Stimulated activated CD8-positive, alpha-beta memory T cell treated with anti-CD3 and anti-CD28 coated beads, Interleukin-4, amount 100 ng/mL, for 48 hours (primary cell): ENCODE data around the gene KIF25.
"Not testable (repeated sequence)": the region's sequence is repeated elsewhere in the genome, so short reads cannot be mapped to it uniquely, and the experiment has no call there.

ENCODE experiments used
- DNase-seq: peaks from one replicate; pipeline ENCODE4 v3.0.0-alpha.2; 2020

Gene KIF25

GRCh38 chr6:167996424-167997199, 859 bp upstream of the KIF25 start:
- no peak for DNase-seq

DNA sequence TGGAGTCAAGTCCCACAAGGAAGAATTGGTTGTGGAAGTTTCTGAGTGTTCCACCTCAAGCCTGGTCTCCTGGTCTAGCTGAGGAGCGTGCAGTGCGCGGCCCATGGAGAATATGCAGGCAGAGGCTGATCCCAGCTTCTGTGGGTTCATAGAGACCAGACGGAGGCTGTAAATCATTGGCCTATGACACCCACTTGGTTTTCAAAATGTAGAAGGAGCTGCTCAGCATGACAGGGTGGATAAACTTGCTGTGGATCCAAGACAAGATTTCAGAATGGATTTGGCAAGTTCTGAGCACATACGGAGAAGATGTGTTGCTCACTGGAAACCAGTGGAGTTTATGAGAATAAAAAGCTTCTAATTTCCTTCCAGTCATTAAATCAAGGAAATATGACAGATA, 744 bp downstream of the KIF25 start:
- DNase-seq, result no peak

GRCh38 chr6:168000198-168001028, 2.9 kb downstream of the KIF25 start:
- DNase-seq, result no peak

DNA sequence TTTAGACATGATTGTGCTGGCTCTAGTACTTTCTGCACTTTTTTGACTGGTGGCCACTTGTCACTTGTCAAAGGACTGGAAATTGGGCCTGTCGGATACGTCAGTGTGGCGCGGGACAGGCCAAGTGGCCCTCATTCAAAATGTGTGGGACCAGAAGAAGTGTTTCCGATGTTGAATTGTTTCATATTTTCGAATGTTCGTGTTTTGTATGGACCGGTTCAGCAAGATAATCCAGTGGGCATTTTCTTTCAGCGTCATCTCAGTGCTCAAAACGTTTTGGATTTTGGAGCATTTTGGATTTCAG, 3.5 kb downstream of the KIF25 start:
- no peak for DNase-seq

DNA sequence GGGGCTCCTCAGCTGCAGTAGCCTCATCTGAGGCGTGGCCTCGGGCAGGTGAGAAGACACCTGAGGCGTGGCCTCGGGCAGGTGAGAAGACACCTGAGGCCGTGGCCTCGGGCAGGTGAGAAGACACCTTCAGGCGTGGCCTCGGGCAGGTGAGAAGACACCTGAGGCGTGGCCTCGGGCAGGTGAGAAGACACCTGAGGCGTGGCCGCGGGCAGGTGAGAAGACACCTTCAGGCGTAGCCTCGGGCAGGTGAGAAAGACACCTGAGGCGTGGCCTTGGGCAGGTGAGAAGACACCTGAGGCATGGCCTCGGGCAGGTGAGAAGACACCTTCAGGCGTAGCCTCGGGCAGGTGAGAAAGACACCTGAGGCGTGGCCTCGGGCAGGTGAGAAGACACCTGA, 4.0 kb downstream of the KIF25 start:
- not testable (repeated sequence) for DNase-seq

- DNase-seq, result no peak
These were observed 5.3 kb downstream of the KIF25 start for GRCh38 chr6:168002804-168003203.

GRCh38 chr6:168004023-168004422, 6.6 kb downstream of the KIF25 start:
- no peak for DNase-seq

- no peak for DNase-seq
These were observed 7.5 kb downstream of the KIF25 start for GRCh38 chr6:168004945-168005344.

GRCh38 chr6:168005796-168006195, 8.3 kb downstream of the KIF25 start:
- no peak for DNase-seq

- DNase-seq, result no peak
These were observed 10.3 kb downstream of the KIF25 start for GRCh38 chr6:168007592-168008338.

- no peak for DNase-seq
These were observed 11.9 kb downstream of the KIF25 start for GRCh38 chr6:168009331-168009730.

GRCh38 chr6:168011291-168011690, 13.8 kb downstream of the KIF25 start:
- no peak for DNase-seq

GRCh38 chr6:168012431-168013249, 15.2 kb downstream of the KIF25 start:
- no peak for DNase-seq

GRCh38 chr6:168013250-168013915, 15.9 kb downstream of the KIF25 start:
- no peak for DNase-seq

DNA sequence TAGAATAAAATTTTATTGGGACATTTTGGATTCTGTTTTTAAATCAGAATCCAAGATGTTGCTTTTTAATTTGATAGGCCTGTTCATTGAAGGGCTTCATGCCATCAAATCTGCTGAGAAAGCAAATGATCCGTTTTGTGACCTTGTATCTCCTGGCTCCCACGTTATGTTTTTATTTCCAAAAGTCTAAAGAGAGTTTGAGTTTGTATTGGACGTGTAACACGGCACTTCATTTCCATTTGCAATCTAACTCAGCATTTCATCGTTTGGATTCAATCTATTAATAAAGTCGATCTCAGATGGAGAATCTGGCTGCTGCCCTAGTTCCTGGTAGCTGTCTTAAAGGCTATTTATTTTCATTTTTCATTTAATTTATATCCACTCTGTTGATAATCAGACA, 17.0 kb downstream of the KIF25 start:
- DNase-seq, result no peak

DNA sequence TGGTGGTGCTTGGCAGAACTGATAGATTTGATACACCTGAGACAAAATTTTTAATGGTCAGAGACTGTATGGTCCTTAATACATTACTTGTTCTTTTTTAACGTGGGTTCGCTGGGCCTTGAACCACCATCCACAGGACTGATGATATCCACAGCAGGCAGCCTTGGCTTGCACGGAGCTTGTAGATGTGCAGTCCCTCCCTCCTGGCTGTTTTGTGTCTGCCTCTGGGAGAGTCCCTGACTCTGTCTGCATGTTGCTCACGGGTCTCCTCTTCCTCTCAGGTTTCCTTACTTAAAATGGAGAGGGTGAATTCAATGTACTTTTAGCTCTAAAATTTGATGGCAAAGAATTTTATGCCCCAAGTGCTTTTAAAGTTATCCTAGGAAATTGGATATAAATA, 17.5 kb downstream of the KIF25 start:
- no peak for DNase-seq

GRCh38 chr6:168015482-168016175, 18.2 kb downstream of the KIF25 start:
- DNase-seq, result no peak

DNA sequence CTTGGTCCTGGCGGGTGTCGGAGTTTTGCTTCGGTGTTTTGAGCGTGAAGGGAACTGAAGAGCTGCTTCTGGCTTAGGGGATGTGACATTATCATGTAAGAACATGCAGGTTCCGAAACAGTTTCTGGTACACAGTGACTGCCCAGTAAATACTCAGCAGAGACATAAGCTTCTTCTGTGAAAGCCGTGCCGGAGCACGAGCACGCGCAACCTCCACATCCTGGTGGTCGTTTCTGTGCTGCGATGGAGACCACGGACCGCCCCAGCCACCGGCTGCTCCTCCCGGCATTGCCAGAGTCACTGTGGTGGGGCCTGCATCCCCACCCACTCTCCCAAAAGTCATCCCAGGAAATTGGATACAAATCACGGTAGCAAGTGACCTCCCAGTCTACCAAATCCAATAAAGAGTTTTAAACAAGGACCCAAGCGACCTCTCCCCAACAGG, 18.7 kb downstream of the KIF25 start:
- DNase-seq, result no peak

GRCh38 chr6:168016721-168017525, 19.5 kb downstream of the KIF25 start:
- DNase-seq, result no peak

DNA sequence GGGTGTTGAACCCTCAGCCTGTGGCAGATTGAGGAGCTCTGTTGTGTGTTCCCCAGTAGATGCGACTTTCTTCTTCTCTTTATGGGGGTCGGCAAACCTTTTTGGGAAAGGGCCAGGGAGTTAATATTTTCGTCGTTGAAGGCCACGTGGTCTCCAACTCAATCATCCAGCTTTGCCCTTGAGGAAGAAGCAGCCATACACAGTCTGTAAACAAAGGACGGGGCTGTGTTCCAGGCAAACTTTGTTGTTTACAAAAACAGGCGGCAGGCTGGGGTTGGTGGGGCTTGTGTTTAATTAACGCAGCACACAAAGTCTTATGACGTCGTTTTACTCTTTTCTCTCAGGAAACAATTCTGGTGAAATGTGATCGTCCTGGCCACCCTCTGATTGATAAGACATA, 20.2 kb downstream of the KIF25 start:
- DNase-seq, result no peak

DNA sequence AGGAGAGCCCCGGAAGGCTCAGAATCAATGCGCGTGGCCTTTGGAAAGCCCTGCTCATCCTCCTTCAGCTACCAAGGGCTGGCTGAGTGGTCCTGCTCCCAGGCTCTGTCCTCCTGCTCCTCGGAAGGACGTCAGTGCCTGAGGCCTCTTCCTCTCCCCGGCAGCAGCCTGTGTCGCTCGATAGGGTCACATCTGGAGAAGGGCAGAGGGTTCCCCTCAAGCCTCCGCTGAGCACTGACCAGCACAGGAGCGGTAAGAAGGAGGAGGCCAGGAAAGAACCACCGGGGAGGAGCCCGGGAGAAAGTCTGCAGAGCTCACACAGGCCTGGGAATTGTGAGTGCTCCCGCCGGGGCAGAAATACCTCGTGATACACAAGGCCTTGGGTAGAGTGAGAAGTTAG, 21.2 kb downstream of the KIF25 start:
- no peak for DNase-seq
